Naive B cell (primary cell): ENCODE results near the gene CACNA1G. TPM values are rescaled to one million over a fixed set of nuclear protein-coding genes. Genes with fewer than 3 reads are reported as not detected.

Experiments used
- ATAC-seq, 2 donors: fragments of 150-1000 bp; cut with Tn5 transposase; 2 replicates each; pipeline ENCODE4 v1.10.0; 2021; ENCODE audit warnings: low read depth in 2 of 2, mild to moderate bottlenecking in 2 of 2, moderate library complexity in 2 of 2
- DNase-seq: peaks from one replicate; pipeline ENCODE4 v3.0.0; 2022
- H3K27ac Mint-ChIP-seq, 6 donors: one replicate each; pipeline ENCODE4 v1.8.0; 2020 to 2022; ENCODE audit warnings: mild to moderate bottlenecking in 6 of 6, mixed read lengths in 6 of 6, moderate library complexity in 5 of 6, inconsistent platforms in 2 of 6
- H3K27me3 Mint-ChIP-seq, 3 donors: one replicate each; pipeline ENCODE4 v1.8.0; 2021 to 2022; ENCODE audit warnings: mixed read lengths in 3 of 3, mild to moderate bottlenecking in 1 of 3
- H3K36me3 Mint-ChIP-seq, 2 donors: one replicate each; pipeline ENCODE4 v1.8.0; 2020 to 2022; ENCODE audit warnings: mixed read lengths in 2 of 2, inconsistent platforms in 1 of 2, mild to moderate bottlenecking in 1 of 2
- H3K4me1 Mint-ChIP-seq, 3 donors: one replicate each; pipeline ENCODE4 v1.8.0; 2020 to 2022; ENCODE audit warnings: mixed read lengths in 3 of 3, inconsistent platforms in 1 of 3, mild to moderate bottlenecking in 1 of 3, moderate library complexity in 1 of 3
- H3K4me3 Mint-ChIP-seq, 8 donors: one replicate each; pipeline ENCODE4 v1.8.0; 2020 to 2022; ENCODE audit warnings: mild to moderate bottlenecking in 8 of 8, mixed read lengths in 8 of 8, moderate library complexity in 8 of 8, inconsistent platforms in 2 of 8
- H3K9me3 Mint-ChIP-seq, 7 donors: one replicate each; pipeline ENCODE4 v1.8.0; 2020 to 2022; ENCODE audit warnings: mixed read lengths in 7 of 7, mild to moderate bottlenecking in 5 of 7, inconsistent platforms in 2 of 7, moderate library complexity in 1 of 7
- polyA plus RNA-seq, 6 donors: library from polyadenylated mRNA; unstranded; fragments of 300-500 nt; fragmentation: Illumina TruSeq; gene quantifications; one replicate each; pipeline ENCODE4 v1.2.3, GENCODE V29; 2021; ENCODE audit warnings: low read depth in 6 of 6

Gene CACNA1G
- polyA plus RNA-seq, 6 donors from 2014 or later: not detected

DNA sequence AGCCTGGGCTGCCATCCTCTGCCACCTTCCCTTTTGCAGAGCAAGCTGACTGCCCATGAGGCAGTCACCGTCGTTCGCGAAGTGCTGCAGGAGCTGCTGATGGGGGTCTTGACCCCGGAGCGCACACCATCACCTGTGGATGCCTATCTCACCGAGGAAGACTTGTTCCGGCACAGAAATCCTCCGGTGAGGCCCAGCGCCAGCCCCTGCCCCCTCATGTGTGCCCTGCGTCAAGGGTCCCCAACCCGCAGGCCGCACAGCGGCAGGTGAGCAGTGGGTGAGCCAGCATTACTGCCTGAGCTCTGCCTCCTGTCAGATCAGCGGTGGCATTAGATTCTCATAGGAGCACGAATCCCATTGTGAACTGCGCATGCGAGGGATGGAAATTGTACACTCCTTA is 35.7 kb upstream of the CACNA1G start:
- ATAC-seq: no peak
- Mint-ChIP-seq H3K9me3 (no peaks in the 10 kb centered on the region), H3K36me3 (no peaks in the 10 kb centered on the region), H3K27ac (no peak overlapping the region), H3K4me3 (no peak overlapping the region), H3K4me1 (no peaks in the 10 kb centered on the region), H3K27me3 (peaks cover 9 to 18% (median 17%) of the 10 kb centered on the region in 3 donors)
- no peak for DNase-seq

DNA sequence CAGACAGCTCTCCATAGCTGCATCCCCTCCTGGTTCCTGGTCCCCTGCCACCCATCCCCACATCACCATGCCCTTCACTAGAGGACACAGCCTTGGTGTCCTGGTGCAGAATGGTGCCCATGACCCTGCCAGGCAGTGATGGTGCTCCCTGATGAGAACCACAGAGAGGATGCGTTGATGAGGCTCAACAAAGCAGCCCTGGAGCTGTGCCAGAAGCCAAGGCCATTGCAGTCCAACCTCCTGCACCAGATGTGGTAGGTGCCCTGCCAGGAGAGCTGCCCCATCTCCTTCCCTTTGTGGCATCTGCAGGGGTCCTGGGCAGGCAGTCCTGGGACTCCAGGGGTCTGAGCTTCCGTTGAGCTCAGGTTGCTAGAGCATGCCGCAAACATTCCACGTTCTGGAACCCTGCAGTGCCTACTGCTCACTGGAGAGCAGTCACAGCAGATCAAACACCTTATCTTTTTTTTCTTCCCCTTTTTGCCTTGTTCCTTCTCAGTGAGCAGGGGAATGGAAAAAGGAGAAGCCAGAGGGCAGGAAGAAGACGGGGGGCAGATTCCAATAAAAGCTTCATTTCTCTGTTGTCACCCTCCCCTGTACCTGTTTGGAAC is 33.3 kb upstream of the CACNA1G start:
- peaks cover 0 to 5% (median 0%) of the 10 kb centered on the region in 3 donors for H3K4me1 Mint-ChIP-seq
- no peak for DNase-seq
- peaks cover 29 to 40% (median 40%) of the 10 kb centered on the region in 3 donors for H3K27me3 Mint-ChIP-seq
- no peak for ATAC-seq
- no peak overlapping the region for H3K4me3 Mint-ChIP-seq
- H3K36me3 Mint-ChIP-seq: peaks cover 0 to 6% of the 10 kb centered on the region in 2 donors
- H3K9me3 Mint-ChIP-seq: no peaks in the 10 kb centered on the region
- no peak overlapping the region for H3K27ac Mint-ChIP-seq

DNA sequence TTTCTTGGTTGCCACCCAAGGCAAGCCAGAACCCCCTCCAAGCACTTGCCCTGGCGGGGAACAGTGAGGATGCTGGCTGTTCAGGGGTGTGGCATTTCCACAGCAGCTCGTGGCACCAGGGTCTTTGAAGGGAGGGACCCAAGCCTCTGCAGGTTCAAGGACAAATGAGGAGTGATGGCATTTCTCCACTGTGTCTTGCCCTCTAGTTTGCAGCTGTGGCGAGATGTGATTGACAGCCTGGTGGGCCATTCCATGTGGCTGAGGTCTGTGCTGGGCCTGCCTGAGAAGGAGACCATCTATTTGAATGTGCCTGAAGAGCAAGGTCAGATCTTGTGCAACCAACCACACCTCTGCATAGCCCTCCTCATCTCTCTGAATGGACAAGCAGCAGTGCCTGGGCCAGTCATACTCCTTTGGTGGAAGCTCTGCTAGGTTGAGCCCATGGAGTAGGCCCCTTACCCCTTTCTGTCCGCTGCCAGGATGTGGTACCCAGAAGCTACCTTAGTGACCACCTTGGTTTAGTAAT is 32.5 kb upstream of the CACNA1G start:
- H3K4me1 Mint-ChIP-seq: peaks cover 0 to 9% (median 0%) of the 10 kb centered on the region in 3 donors
- no peak for ATAC-seq

DNA sequence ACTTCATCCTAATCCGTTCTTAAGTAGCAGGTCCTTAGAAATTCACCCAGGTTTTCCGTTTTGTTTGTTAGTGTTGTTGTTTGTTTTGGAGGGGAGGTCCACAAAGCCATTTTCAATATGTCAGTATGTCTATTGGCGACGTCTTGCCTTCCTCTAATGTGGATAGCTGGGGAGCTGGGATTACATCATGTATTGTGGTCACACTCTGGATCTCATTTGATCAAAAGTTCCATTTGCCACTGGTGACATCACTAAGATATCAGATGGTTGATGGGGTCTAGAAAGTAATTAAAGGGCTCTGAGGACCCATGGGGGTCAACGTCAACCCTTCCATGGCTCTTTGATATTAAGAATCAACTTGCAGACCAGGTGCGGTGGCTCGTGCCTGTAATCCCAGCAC is 30.7 kb upstream of the CACNA1G start:
- Mint-ChIP-seq H3K4me3 (no peak overlapping the region), H3K27me3 (peaks cover 40 to 66% (median 62%) of the 10 kb centered on the region in 3 donors)

More for the DNA sequence above, 32.5 kb upstream of the CACNA1G start:
- peaks cover 30 to 48% (median 44%) of the 10 kb centered on the region in 3 donors for H3K27me3 Mint-ChIP-seq
- H3K4me3 Mint-ChIP-seq: no peak overlapping the region
- no peak overlapping the region for H3K27ac Mint-ChIP-seq
- DNase-seq: no peak
- H3K36me3 Mint-ChIP-seq: peaks cover 0 to 6% of the 10 kb centered on the region in 2 donors
- H3K9me3 Mint-ChIP-seq: no peaks in the 10 kb centered on the region

DNA sequence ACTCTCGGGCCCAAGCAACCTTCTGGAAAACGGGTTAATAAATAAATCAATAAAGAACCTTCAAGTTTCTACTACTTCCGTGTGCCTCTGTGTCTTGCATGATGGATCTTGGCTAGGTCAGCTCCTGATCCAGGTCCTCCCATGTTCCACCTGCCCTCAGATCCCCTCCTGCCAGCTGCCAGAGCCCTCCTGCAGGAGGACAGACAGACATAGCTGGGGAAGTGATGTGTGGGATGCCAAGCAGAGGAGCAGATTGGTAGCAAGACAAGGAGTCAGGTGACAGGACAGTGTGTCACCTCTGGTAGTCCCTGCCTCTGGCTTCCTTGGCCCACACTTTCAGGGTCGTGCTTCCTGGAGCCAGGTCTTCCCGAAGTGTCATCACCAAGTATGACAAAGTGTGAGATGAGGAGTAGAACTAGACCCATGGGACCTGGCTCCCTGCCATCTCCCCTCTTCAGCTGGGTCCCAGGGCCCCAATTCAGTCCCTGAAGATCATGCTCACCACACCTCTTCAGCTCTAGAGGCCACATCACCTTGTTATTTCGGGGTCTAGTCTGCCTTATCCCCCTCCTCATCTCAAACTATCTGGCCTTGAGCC is 29.0 kb upstream of the CACNA1G start:
- DNase-seq (no peak), ATAC-seq (no peak)
- H3K4me1 Mint-ChIP-seq: peaks cover 12 to 19% (median 14%) of the 10 kb centered on the region in 3 donors
- H3K27me3 Mint-ChIP-seq: peaks cover 56 to 82% (median 78%) of the 10 kb centered on the region in 3 donors
- H3K27ac Mint-ChIP-seq: no peak overlapping the region
- H3K9me3 Mint-ChIP-seq: no peaks in the 10 kb centered on the region
- no peak overlapping the region for H3K4me3 Mint-ChIP-seq
- peaks cover 0 to 6% of the 10 kb centered on the region in 2 donors for H3K36me3 Mint-ChIP-seq

More for the DNA sequence above, 30.7 kb upstream of the CACNA1G start:
- ATAC-seq (no peak), DNase-seq (no peak)
- Mint-ChIP-seq H3K27ac (no peak overlapping the region), H3K9me3 (no peaks in the 10 kb centered on the region), H3K36me3 (peaks cover 0 to 6% of the 10 kb centered on the region in 2 donors), H3K4me1 (peaks cover 12 to 19% (median 14%) of the 10 kb centered on the region in 3 donors)

DNA sequence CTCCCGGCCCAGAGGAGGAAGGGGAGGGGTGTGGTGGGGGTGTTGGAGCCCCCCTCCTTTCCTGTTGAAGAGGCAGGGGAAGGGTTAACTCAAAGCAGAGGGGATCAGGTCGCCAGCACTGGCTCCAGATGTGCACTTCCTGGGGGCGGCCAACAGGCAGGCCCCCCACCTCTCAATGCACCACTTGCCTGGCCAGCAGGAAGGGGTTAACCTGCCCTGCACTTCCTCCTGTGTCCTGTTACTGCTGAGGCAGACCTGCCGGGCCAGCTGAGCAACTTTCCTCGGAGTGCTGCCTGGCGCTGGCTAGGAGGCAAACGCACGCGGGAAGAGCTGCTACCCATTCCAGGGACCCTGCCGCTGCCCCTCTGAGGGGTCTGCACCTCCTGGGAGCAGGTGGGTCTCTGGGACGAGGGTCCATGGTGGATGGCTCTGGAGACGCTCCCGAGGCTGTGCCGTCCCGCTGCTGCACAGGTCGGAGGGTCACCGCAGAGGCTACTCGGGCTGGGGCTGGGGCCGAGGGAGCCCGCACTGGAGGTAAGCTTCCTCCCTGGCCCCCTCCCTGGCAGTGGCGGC is 28.0 kb upstream of the CACNA1G start, which contains the start of gene EPN3:
TSS of gene EPN3 (plus strand) at position 284 of the 573 bp plus-strand sequence. CDS start 3,822 bp downstream, outside the sequence.
- Mint-ChIP-seq H3K4me3 (peak within 1 kb of the TSS in 1 of 8 donors; percentile 0), H3K4me1 (peaks cover 12 to 19% (median 14%) of the 10 kb centered on the region in 3 donors)

GRCh38 chr17:50533185-50533584 is 27.3 kb upstream of the CACNA1G start:
- peak overlapping the region in 1 of 6 donors; percentile 21 for H3K27ac Mint-ChIP-seq
- no peaks in the 10 kb centered on the region for H3K9me3 Mint-ChIP-seq
- peaks cover 12 to 19% (median 14%) of the 10 kb centered on the region in 3 donors for H3K4me1 Mint-ChIP-seq
- peaks cover 58 to 81% (median 80%) of the 10 kb centered on the region in 3 donors for H3K27me3 Mint-ChIP-seq
- ATAC-seq (no peak), DNase-seq (no peak)
- peak overlapping the region in 1 of 8 donors; percentile 0 for H3K4me3 Mint-ChIP-seq
- H3K36me3 Mint-ChIP-seq: peaks cover 0 to 6% of the 10 kb centered on the region in 2 donors

More for the DNA sequence above, 28.0 kb upstream of the CACNA1G start, which contains the start of gene EPN3:
- peak within 1 kb of the TSS in 1 of 6 donors; percentile 21 for H3K27ac Mint-ChIP-seq
- H3K27me3 Mint-ChIP-seq: peaks cover 58 to 82% (median 81%) of the 10 kb centered on the region in 3 donors
- DNase-seq (no peak), ATAC-seq (no peak)
- H3K36me3 Mint-ChIP-seq: peaks cover 0 to 6% of the 10 kb centered on the region in 2 donors
- H3K9me3 Mint-ChIP-seq: no peaks in the 10 kb centered on the region

DNA sequence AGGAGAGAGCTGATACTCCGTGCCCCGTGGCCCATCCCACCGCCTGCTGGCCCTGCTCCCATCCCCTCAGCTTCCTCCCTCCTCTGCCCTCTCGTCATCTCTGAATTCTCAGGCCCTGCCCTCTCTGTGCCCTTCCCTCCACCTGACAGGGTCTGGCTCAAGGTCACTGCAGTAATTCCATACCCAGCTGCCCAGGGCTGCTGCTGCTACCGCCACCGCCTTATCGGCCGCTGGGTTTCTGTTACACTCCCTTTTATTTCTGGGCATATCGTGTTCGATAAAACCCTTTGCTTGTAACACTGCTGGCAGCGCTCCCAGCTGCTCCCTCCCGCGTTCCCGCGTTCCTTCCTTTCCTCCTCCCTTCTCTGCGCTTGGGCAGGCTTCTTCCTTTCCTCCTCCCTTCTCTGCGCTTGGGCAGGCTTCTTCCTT is 26.8 kb upstream of the CACNA1G start:
- DNase-seq (no peak), ATAC-seq (no peak)
- Mint-ChIP-seq H3K27me3 (peaks cover 58 to 75% (median 75%) of the 10 kb centered on the region in 3 donors), H3K9me3 (no peaks in the 10 kb centered on the region), H3K36me3 (peaks cover 0 to 6% of the 10 kb centered on the region in 2 donors), H3K27ac (no peak overlapping the region), H3K4me1 (peaks cover 12 to 19% (median 14%) of the 10 kb centered on the region in 3 donors), H3K4me3 (peak overlapping the region in 3 of 8 donors; percentile 0 to 65 (median 13))

GRCh38 chr17:50534222-50534978 is 26.1 kb upstream of the CACNA1G start:
- H3K4me1 Mint-ChIP-seq: peaks cover 12 to 19% (median 14%) of the 10 kb centered on the region in 3 donors
- H3K27me3 Mint-ChIP-seq: peaks cover 53 to 69% (median 68%) of the 10 kb centered on the region in 3 donors
- H3K4me3 Mint-ChIP-seq: peak overlapping the region in 2 of 8 donors; percentile 0 to 36
- no peaks in the 10 kb centered on the region for H3K9me3 Mint-ChIP-seq
- peaks cover 0 to 6% of the 10 kb centered on the region in 2 donors for H3K36me3 Mint-ChIP-seq
- H3K27ac Mint-ChIP-seq: no peak overlapping the region
- DNase-seq: no peak
- peak; percentile 35 to 40 for ATAC-seq

DNA sequence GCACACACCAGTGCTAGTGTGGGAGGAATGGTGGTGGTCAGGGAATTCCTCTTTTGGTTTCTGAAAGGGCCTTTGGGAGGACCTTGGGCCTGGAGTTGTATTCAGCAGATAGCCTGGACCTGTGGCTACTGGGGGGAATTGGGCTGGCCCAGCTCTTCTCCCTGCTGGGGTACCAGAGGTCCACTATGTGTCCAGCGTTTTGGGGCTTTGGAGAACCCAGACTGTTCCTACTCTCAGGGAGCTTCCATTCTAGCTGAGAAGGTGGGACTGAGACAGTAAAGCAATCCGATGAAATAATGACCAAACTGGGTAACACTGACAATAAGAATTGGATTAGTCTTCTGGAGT is 25.6 kb upstream of the CACNA1G start:
- H3K27me3 Mint-ChIP-seq: peaks cover 48 to 63% (median 63%) of the 10 kb centered on the region in 3 donors
- ATAC-seq: no peak
- no peak for DNase-seq
- H3K36me3 Mint-ChIP-seq: peaks cover 0 to 6% of the 10 kb centered on the region in 2 donors
- peak overlapping the region in 1 of 8 donors; percentile 36 for H3K4me3 Mint-ChIP-seq
- H3K9me3 Mint-ChIP-seq: no peaks in the 10 kb centered on the region
- H3K4me1 Mint-ChIP-seq: peaks cover 12 to 19% (median 14%) of the 10 kb centered on the region in 3 donors
- H3K27ac Mint-ChIP-seq: no peak overlapping the region

DNA sequence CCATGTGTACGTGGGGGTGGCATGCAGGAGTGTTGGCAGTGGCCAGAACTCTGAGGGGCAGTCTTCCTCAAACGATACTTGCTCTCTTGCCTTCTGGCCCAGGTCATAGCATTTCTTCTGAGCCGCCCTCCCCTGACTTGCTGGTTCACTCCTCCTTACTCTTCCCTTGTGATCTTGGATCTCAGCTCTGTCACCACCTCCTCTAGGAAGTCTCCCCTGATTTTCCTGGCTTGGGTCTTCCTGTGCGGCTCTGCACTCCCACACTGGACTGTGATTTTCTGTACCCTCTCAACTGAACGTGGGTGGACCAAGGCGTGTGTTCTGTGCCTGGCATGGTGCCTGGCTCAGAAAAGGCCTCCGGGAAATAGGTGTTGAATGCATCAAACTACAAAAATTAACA is 25.1 kb upstream of the CACNA1G start:
- peaks cover 46 to 61% (median 60%) of the 10 kb centered on the region in 3 donors for H3K27me3 Mint-ChIP-seq
- H3K36me3 Mint-ChIP-seq: peaks cover 0 to 6% of the 10 kb centered on the region in 2 donors
- ATAC-seq (no peak), DNase-seq (no peak)
- H3K9me3 Mint-ChIP-seq: no peaks in the 10 kb centered on the region
- H3K4me3 Mint-ChIP-seq: no peak overlapping the region
- H3K27ac Mint-ChIP-seq: no peak overlapping the region
- H3K4me1 Mint-ChIP-seq: peaks cover 12 to 19% (median 14%) of the 10 kb centered on the region in 3 donors

GRCh38 chr17:50536683-50537646 is 23.6 kb upstream of the CACNA1G start:
- peaks cover 31 to 45% (median 44%) of the 10 kb centered on the region in 3 donors for H3K27me3 Mint-ChIP-seq
- ATAC-seq: no peak
- H3K9me3 Mint-ChIP-seq: no peaks in the 10 kb centered on the region
- no peak for DNase-seq
- no peak overlapping the region for H3K27ac Mint-ChIP-seq
- no peak overlapping the region for H3K4me3 Mint-ChIP-seq
- peaks cover 0 to 1% of the 10 kb centered on the region in 2 donors for H3K36me3 Mint-ChIP-seq
- peaks cover 18 to 23% (median 18%) of the 10 kb centered on the region in 3 donors for H3K4me1 Mint-ChIP-seq
